ENCODE measurements around the gene SFRP4. TPM values are rescaled to one million over a fixed set of nuclear protein-coding genes. Genes with fewer than 3 reads are reported as not detected.

Gene SFRP4
- total and polyA plus RNA-seq, 2 of the 4 experiments (the other 2 are of a cell fraction), result not detected

GRCh38 chr7:37882086-37882485 is 34.5 kb downstream of the SFRP4 start:
- H3K18ac ChIP-seq (ENCODE audit: low read depth, low read length), result no peak overlapping the region
- H3K27ac ChIP-seq (ENCODE audit: insufficient read depth, low read length), result no peak overlapping the region
- DNase-seq (no peak), ATAC-seq (ENCODE audit: low read depth) (no peak)
- no peak overlapping the region for H2AK9ac ChIP-seq (replicated peaks; ENCODE audit: low read depth, low read length, poor library complexity)
- no peak overlapping the region for H3K9ac ChIP-seq (ENCODE audit: low read depth, low read length)
- in situ Hi-C loops (cut with MboI; ENCODE audit: low sequenced_read_pairs) (no loop called here), dilution Hi-C loops (cut with HindIII; ENCODE audit: low sequenced_read_pairs, unreplicated experiment) (no loop called here), intact Hi-C loops (cut with micrococcal nuclease) (no loop called here)
- no peaks in the 10 kb centered on the region for H3K4me1 ChIP-seq (ENCODE audit: control insufficient read depth, insufficient read depth, low read length)
- no peaks in the 10 kb centered on the region for H3K9me3 ChIP-seq (ENCODE audit: control insufficient read depth, insufficient read depth, low read length)
- no peak overlapping the region for H2BK120ac ChIP-seq (ENCODE audit: low read depth, low read length)
- no peak overlapping the region for H2AFZ ChIP-seq (replicated peaks; ENCODE audit: low read length, poor library complexity)
- ChIA-PET POLR2A (ENCODE audit: unreplicated experiment) (no interaction called here), CTCF (interaction anchor here (0.6 kb wide), 1 partner anchor 19 kb away, joined by 4 read pairs; no protein-coding TSS in a partner anchor)
- H3K14ac ChIP-seq (replicated peaks; ENCODE audit: low read depth, low read length), result no peak overlapping the region
- H3K79me1 ChIP-seq (ENCODE audit: low read depth in 1 of 2, low read length in 2 of 2), result no peaks in the 10 kb centered on the region
- H3K9me1 ChIP-seq (ENCODE audit: insufficient read depth, low read length), result no peaks in the 10 kb centered on the region
- no peak overlapping the region for H4K8ac ChIP-seq (ENCODE audit: low read depth in 2 of 2, low read length in 2 of 2)
- no peaks in the 10 kb centered on the region for H3K36me3 ChIP-seq (ENCODE audit: control insufficient read depth, insufficient read depth, low read length)
- no peak overlapping the region for H2AK5ac ChIP-seq (ENCODE audit: low read depth, low read length)
- no peaks in the 10 kb centered on the region for H4K20me1 ChIP-seq (ENCODE audit: insufficient read depth, low read length)
- no peak overlapping the region for H4K5ac ChIP-seq (ENCODE audit: low read depth, low read length)
- no peak overlapping the region for H3K4me2 ChIP-seq (ENCODE audit: low read depth, low read length)
- no peak overlapping the region for H3K4me3 ChIP-seq (ENCODE audit: insufficient read depth, low read depth, low read length)
- no peak overlapping the region for H2BK15ac ChIP-seq (ENCODE audit: low read depth, low read length)
- no peak overlapping the region for H2BK5ac ChIP-seq (ENCODE audit: low read depth, low read length, poor library complexity, severe bottlenecking)
- no TSS peak for BruUV-seq (replicated peaks)
- TF ChIP-seq NFE2L2 (IDR thresholded peaks at IDR 0.05; ENCODE audit: low read depth, low read length) (no peak), USF2 (IDR thresholded peaks at IDR 0.05; ENCODE audit: low read depth, low read length) (no peak), RAD21 (IDR thresholded peaks at IDR 0.05; ENCODE audit: low read length) (no peak), ELK1 (IDR thresholded peaks at IDR 0.05; ENCODE audit: borderline replicate concordance, low read depth, low read length) (no peak), RCOR1 (IDR thresholded peaks at IDR 0.05; ENCODE audit: insufficient replicate concordance, low read length) (no peak), SMC3 (IDR thresholded peaks at IDR 0.05; ENCODE audit: low read depth, low read length) (no peak), CTCF (conservative IDR thresholded peaks at IDR 0.05; ENCODE audit: low read depth, low read length) (no peak), RFX5 (IDR thresholded peaks at IDR 0.05; ENCODE audit: low read depth, low read length) (no peak), CHD1 (IDR thresholded peaks at IDR 0.05; ENCODE audit: low read depth, low read length) (no peak), POLR2A (IDR thresholded peaks at IDR 0.05; ENCODE audit: low read depth, low read length) (no peak), MXI1 (IDR thresholded peaks at IDR 0.05; ENCODE audit: borderline replicate concordance, low read depth, low read length) (no peak), CEBPB (IDR thresholded peaks at IDR 0.05; ENCODE audit: low read depth, low read length) (no peak)
- no CpG with 5 or more reads among the region's 6 CpGs for WGBS, 2 experiments (ENCODE audit: extremely low coverage in 2 of 2, insufficient read length in 1 of 2)
- H4K91ac ChIP-seq (ENCODE audit: insufficient read depth, low read depth, low read length), result no peak overlapping the region
- no peak overlapping the region for H3K56ac ChIP-seq (ENCODE audit: extremely low read depth, insufficient read depth, low read length)
- no peak overlapping the region for H3K4ac ChIP-seq (ENCODE audit: low read depth, low read length)
- no peaks in the 10 kb centered on the region for H3K27me3 ChIP-seq (ENCODE audit: control insufficient read depth, insufficient read depth, low read length)
- no peak overlapping the region for H3K23ac ChIP-seq (ENCODE audit: low read depth, low read length)
- no peak overlapping the region for H2BK20ac ChIP-seq (ENCODE audit: low read depth, low read length)

All from IMR-90 (cell line).